A204.1 (cell line): ENCODE measurements around the gene VIPR2.
A peak's percentile ranks its signal among the peaks of the same experiment; 100 is the strongest.

Experiments
- FAIRE-seq: peaks from 2 replicates; lab custom pipeline; 2012; peaks lifted over from hg19 to GRCh38; lab: Jason Lieb, UNC

Gene VIPR2

GRCh38 chr7:159066816-159067575 lies 77.7 kb downstream of the VIPR2 start:
- no peak for FAIRE-seq

- FAIRE-seq: no peak
Measured at GRCh38 chr7:159065852-159066480, 78.7 kb downstream of the VIPR2 start.

- FAIRE-seq: no peak
Measured at GRCh38 chr7:159064816-159065510, 79.7 kb downstream of the VIPR2 start.

- no peak for FAIRE-seq
Measured at GRCh38 chr7:159064121-159064815, 80.4 kb downstream of the VIPR2 start.

- no peak for FAIRE-seq
Measured at GRCh38 chr7:159063046-159063840, 81.4 kb downstream of the VIPR2 start.

GRCh38 chr7:159062569-159062968 lies 82.1 kb downstream of the VIPR2 start:
- no peak for FAIRE-seq

- FAIRE-seq: no peak
Measured at GRCh38 chr7:159061674-159062212, 82.9 kb downstream of the VIPR2 start.

- FAIRE-seq: no peak
Measured at GRCh38 chr7:159061209-159061608, 83.5 kb downstream of the VIPR2 start.

GRCh38 chr7:159060440-159060839 lies 84.2 kb downstream of the VIPR2 start:
- FAIRE-seq: no peak

- FAIRE-seq: no peak
Measured at GRCh38 chr7:159059629-159060028, 85.0 kb downstream of the VIPR2 start.

- FAIRE-seq: no peak
Measured at GRCh38 chr7:159057647-159058046, 87.0 kb downstream of the VIPR2 start.

- FAIRE-seq: no peak
Measured at GRCh38 chr7:159056737-159057136, 87.9 kb downstream of the VIPR2 start.

- FAIRE-seq: peak; percentile 16
Measured at GRCh38 chr7:159051916-159052315, 92.8 kb downstream of the VIPR2 start.

GRCh38 chr7:159050704-159051103 lies 94.0 kb downstream of the VIPR2 start:
- no peak for FAIRE-seq

GRCh38 chr7:159049266-159050025 lies 95.2 kb downstream of the VIPR2 start:
- no peak for FAIRE-seq

- no peak for FAIRE-seq
Measured at GRCh38 chr7:159048656-159049055, 96.0 kb downstream of the VIPR2 start.

GRCh38 chr7:159047536-159047935 lies 97.1 kb downstream of the VIPR2 start:
- FAIRE-seq: no peak

- FAIRE-seq: no peak
Measured at GRCh38 chr7:159046300-159046699, 98.4 kb downstream of the VIPR2 start.

GRCh38 chr7:159045839-159046238 lies 98.8 kb downstream of the VIPR2 start:
- FAIRE-seq: peak; percentile 70

GRCh38 chr7:159042581-159043101 lies 102.0 kb downstream of the VIPR2 start:
- no peak for FAIRE-seq

- no peak for FAIRE-seq
Measured at GRCh38 chr7:159042103-159042502, 102.6 kb downstream of the VIPR2 start.
